Cardiac ventricle fibroblast (primary cell): Measurements from ENCODE around the gene SUN2. TPM values are rescaled to one million over a fixed set of nuclear protein-coding genes. Genes with fewer than 3 reads are reported as not detected.

Experiments used
- total RNA-seq: library from RNA; depleted of rRNA; stranded (reverse); fragments of >200 nt; gene quantifications from 2 replicates; pipeline ENCODE4 v1.2.3, GENCODE V29; 2015

The SUN2 gene, protein sequence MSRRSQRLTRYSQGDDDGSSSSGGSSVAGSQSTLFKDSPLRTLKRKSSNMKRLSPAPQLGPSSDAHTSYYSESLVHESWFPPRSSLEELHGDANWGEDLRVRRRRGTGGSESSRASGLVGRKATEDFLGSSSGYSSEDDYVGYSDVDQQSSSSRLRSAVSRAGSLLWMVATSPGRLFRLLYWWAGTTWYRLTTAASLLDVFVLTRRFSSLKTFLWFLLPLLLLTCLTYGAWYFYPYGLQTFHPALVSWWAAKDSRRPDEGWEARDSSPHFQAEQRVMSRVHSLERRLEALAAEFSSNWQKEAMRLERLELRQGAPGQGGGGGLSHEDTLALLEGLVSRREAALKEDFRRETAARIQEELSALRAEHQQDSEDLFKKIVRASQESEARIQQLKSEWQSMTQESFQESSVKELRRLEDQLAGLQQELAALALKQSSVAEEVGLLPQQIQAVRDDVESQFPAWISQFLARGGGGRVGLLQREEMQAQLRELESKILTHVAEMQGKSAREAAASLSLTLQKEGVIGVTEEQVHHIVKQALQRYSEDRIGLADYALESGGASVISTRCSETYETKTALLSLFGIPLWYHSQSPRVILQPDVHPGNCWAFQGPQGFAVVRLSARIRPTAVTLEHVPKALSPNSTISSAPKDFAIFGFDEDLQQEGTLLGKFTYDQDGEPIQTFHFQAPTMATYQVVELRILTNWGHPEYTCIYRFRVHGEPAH
- total RNA-seq, result 86.7 and 101 TPM in 2 replicates

DNA sequence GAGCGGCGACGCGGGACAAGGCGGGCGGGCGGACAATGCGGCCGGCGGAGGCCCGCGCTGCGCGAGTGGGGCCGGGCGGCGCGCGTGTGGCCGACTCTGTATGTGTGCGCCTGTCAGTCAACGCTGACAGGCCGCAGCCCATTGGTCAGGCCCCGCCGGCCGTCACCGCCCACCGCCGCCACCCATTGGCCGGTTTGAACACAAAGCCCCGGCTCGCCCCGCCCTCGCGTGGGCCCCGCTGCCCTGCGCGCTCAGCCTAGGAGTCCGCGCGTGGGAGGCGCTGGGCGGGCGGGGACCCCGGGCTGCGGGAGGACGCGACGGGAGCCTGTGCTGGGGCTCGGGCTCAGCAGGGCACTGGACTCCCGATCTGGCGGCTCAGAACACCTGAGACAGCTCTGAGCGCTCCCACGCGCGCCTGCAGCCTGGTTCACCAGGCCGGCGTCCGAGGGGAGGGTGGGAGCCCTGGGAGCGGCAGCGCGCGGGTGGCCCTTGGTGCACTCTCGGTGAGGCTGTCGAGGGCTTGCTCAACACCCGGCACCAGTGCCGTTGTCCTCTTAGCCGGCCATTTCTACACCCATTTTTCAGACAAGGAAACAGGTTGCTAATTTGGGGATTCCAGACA lies at the start of gene SUN2:
SUN2 (minus strand) TSS at position 88 of the 622 bp plus-strand sequence. CDS start 3,370 bp downstream, outside the sequence.

DNA sequence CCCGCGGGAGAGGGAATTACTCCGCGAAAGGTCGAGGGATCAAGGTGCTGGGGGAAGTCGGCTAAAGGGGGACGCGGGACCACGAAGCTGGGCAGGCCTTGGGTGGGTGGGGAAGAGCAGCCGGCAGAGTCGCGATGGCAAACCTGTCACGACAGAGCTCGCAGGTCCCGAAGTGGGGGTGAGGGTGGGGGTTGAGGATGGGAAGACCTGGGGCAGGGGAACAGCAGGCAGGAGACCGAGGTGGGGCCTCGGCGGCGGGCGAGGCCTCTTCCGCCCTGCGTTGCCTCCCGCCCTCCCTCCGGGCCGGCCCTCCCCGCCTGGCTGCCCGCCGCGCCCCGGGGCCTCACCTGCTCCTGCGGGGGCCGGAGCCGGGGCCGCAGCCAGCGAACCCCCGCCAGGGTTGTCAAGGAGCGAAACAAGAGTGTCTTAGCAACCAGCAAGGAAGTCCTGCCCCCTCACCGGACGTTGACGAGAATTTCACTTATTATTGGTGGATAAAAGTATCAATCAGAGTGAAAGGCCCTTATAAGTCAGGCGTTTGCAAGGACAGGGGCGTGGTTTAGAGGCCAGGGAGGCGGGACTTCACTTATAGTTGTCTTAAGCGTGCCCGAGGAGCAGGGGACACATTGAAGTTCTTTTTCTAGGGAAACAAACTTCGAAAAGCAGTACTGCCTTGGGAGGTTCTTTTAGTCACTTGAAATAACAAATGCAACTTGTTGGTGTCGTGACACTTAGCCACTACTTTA lies 38.1 kb upstream of the SUN2 start, which contains the start of gene DNAL4:
DNAL4 (minus strand) TSS at position 423 of the 746 bp plus-strand sequence. CDS start 11,412 bp downstream, outside the sequence.

DNA sequence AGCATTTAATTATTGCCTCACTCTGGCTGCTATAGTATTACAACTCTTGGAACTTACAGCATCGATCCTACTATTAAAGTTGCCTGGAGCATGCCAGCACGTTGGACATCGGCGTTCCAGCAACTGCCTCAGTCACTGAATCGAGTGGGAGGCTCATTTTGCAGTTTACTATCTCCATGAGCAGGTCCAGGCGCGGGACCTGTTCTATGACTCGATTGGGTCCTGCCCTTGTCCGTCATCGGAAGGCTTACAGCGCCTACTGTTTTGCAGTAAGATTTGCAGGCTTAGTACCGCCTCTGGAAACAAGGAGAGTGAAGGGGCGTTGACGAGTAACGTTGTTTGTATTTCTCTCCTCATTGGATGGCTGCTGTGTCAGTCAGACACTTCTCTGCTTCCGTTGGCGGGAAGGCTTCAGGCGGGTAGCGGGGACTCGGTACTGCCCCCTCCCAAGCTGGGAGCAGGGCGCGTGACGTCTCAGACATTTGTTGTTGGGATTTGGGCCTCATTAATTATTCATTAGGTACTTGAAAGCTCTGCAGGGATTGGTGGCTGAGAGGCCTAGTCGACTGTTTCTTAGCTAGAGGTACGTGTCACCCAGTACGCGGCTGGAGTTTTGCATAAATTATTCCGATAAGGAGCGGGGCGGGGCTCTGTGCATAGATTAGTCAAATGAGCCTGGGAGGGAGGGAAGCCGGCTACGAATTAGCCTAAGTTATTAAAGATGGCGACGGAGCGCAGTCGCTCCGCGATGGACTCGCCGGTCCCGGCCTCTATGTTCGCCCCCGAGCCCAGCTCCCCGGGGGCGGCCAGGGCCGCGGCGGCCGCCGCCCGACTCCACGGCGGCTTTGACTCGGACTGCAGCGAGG lies 50.3 kb downstream of the SUN2 start, which contains the start of gene GTPBP1:
GTPBP1 (plus strand) TSS at position 710 of the 866 bp plus-strand sequence; CDS start at position 722, 12 bp downstream.

DNA sequence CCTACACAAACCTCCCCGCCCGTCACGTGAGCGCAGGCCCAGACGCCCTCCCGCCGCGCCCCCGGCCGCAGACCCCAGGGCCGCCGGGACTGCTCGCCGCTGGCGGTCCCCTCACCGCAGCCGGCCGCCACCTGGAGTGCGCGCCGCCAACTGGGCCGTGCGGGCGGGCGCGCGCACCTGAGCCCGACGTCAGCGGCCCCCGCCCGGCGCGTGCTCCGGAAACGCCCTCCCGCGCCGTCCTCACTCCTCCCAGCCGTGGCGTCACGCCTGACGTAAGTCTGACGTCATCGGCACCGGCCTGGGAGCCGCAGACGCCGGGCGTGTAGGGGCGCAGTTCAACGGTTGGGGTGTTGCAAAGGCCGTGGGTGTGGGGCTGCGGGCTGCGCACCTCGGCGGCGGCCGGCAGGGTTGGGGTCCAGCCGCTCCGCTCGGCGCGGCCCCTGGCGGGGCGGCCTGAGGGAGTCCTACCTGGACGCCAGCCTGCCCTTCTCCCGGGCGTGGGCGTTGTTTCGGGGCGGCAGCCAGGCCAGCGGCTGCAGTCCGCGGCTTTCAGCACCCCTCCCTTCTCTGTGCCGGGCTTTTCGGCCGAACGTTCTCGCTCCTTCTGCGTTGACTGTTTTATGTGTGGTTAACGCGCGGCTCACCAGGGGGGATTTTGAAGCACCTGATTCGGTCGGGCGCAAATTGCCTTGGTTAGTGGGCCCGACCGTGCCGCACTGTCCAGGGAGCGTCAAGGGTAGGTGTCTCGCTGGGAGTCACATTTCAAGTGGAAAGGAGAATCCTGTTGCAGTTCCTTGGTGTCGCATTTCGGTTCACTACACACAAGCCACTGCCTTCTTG lies 54.8 kb downstream of the SUN2 start, which contains the start of gene JOSD1:
JOSD1 (minus strand) TSS at position 155 of the 840 bp plus-strand sequence. CDS start 956 bp downstream, outside the sequence.

Other genes starting within 250 kb of the SUN2 start
- gene DDX17, start 249.7 kb downstream of the SUN2 start, total RNA-seq, result 200 and 208 TPM in 2 replicates
- gene DMC1, start 185.8 kb downstream of the SUN2 start, total RNA-seq, result 0.06 and 0.10 TPM in 2 replicates
- gene FAM227A, start 99.6 kb downstream of the SUN2 start, total RNA-seq, result 0.15 and 0.37 TPM in 2 replicates
- 24.0 and 33.6 TPM in 2 replicates for gene CBY1, start 99.4 kb downstream of the SUN2 start, total RNA-seq
- 30.9 and 39.4 TPM in 2 replicates for gene TOMM22, start 74.0 kb downstream of the SUN2 start, total RNA-seq
- 43.0 and 64.1 TPM in 2 replicates for gene JOSD1, start 55.1 kb downstream of the SUN2 start, total RNA-seq
- gene GTPBP1, start 50.1 kb downstream of the SUN2 start, total RNA-seq, result 18.9 and 25.2 TPM in 2 replicates
- 13.7 and 16.8 TPM in 2 replicates for gene DNAL4, start 38.1 kb upstream of the SUN2 start, total RNA-seq
- gene NPTXR, start 88.0 kb upstream of the SUN2 start, total RNA-seq, result 5.4 and 6.7 TPM in 2 replicates
- 71.0 and 75.3 TPM in 2 replicates for gene CBX6, start 116.2 kb upstream of the SUN2 start, total RNA-seq
- gene APOBEC3A, start 201.6 kb upstream of the SUN2 start, total RNA-seq, result not detected in 2 replicates
- gene APOBEC3B, start 226.3 kb upstream of the SUN2 start, total RNA-seq, result 1.5 and 1.9 TPM in 2 replicates